ENCODE measurements around the gene C10orf67.

DNA sequence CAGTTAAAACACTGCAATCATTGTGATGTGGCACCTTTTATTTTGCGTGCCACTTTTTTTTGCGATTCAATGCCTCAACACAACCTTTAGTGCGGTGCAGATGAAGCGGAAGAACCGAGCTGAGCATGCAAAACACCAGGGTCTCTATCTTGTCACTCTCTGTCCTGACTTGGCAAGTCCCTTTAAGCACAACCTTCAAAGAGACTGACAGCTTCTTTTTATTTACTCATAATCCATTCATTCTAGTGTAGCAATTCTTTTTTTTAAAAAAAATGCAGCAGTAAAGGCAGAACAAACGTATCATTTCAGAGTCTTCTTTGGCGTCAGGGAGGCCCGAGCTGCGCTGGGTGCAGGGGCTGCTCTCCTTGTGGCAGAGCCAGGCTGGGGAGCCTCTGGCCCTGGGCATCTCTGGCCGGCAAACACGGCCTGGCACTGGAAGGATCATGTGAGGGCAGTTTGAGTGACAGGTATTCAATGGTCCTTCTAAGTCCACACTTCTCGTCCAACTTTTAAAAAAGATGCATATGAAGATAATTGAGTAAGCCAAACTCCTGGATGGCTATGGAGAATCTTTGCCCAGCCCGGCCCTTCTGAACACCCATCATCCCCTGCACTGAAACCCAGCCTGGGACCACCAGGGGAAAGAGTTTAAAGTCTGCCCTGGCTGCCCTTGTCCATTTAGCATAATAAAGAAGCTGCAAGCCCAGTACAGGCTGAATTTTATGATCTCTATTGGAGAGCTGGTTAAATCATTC lies 148.6 kb downstream of the C10orf67 start:
- TF ChIP-seq, protein P1, sequence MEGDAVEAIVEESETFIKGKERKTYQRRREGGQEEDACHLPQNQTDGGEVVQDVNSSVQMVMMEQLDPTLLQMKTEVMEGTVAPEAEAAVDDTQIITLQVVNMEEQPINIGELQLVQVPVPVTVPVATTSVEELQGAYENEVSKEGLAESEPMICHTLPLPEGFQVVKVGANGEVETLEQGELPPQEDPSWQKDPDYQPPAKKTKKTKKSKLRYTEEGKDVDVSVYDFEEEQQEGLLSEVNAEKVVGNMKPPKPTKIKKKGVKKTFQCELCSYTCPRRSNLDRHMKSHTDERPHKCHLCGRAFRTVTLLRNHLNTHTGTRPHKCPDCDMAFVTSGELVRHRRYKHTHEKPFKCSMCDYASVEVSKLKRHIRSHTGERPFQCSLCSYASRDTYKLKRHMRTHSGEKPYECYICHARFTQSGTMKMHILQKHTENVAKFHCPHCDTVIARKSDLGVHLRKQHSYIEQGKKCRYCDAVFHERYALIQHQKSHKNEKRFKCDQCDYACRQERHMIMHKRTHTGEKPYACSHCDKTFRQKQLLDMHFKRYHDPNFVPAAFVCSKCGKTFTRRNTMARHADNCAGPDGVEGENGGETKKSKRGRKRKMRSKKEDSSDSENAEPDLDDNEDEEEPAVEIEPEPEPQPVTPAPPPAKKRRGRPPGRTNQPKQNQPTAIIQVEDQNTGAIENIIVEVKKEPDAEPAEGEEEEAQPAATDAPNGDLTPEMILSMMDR (IDR thresholded peaks at IDR 0.05; ENCODE audit: low read depth, low read length): no peak
- TF ChIP-seq POLR2A (IDR thresholded peaks at IDR 0.05; ENCODE audit: extremely low read depth, insufficient read length): no peak
- TF ChIP-seq, protein P2, sequence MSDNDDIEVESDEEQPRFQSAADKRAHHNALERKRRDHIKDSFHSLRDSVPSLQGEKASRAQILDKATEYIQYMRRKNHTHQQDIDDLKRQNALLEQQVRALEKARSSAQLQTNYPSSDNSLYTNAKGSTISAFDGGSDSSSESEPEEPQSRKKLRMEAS (IDR thresholded peaks at IDR 0.05; ENCODE audit: low read depth, low read length): no peak

All from NB4 (cell line).